HEK293 (cell line): Measurements from ENCODE around the gene CCT6B.

Source experiments
- GLI2 ChIP-seq: fragments of 450-650 bp; formaldehyde crosslinking; IDR thresholded peaks from 2 replicates; pipeline ENCODE4; 2017; ENCODE audit warnings: missing biosample characterization, missing genetic modification characterization, low read depth, borderline replicate concordance
- PRDM1 ChIP-seq: fragments of 450-650 bp; formaldehyde crosslinking; IDR thresholded peaks from 2 replicates; pipeline ENCODE4; 2016; ENCODE audit warnings: missing biosample characterization, missing genetic modification characterization
- TCF7L2 ChIP-seq: IDR thresholded peaks from 2 replicates; pipeline ENCODE4 v1.6.1; 2011; ENCODE audit warnings: low read depth, mild to moderate bottlenecking, inconsistent platforms, low read length, moderate library complexity, borderline replicate concordance
- YY1 ChIP-seq: fragments of 450-650 bp; formaldehyde crosslinking; IDR thresholded peaks from 2 replicates; pipeline ENCODE4 v1.5.1; 2018; ENCODE audit warnings: missing biosample characterization, missing genetic modification characterization
- ZFP41 ChIP-seq: fragments of 450-650 bp; formaldehyde crosslinking; IDR thresholded peaks from 2 replicates; pipeline ENCODE4 v1.5.1; 2016; ENCODE audit warnings: missing biosample characterization, missing genetic modification characterization, borderline replicate concordance
- ZNF112 ChIP-seq: fragments of 450-650 bp; formaldehyde crosslinking; IDR thresholded peaks from 2 replicates; pipeline ENCODE4 v1.5.0; 2017; ENCODE audit warnings: missing biosample characterization, missing genetic modification characterization
- ZNF174 ChIP-seq: fragments of 450-650 bp; formaldehyde crosslinking; IDR thresholded peaks from 2 replicates; pipeline ENCODE4 v1.5.0; 2017; ENCODE audit warnings: missing biosample characterization, mild to moderate bottlenecking, missing genetic modification characterization
- ZNF391 ChIP-seq: fragments of 450-650 bp; formaldehyde crosslinking; IDR thresholded peaks from 2 replicates; pipeline ENCODE4 v1.5.1; 2016; ENCODE audit warnings: low read depth, missing biosample characterization, missing genetic modification characterization, borderline replicate concordance
- ZNF510 ChIP-seq: fragments of 450-650 bp; formaldehyde crosslinking; IDR thresholded peaks from 2 replicates; pipeline ENCODE4 v1.5.1; 2018; ENCODE audit warnings: mild to moderate bottlenecking, missing genetic modification characterization, missing biosample characterization; ENCODE audit not compliant: insufficient replicate concordance
- TF ChIP-seq, protein P1 (sequence below): fragments of 450-650 bp; formaldehyde crosslinking; IDR thresholded peaks from 2 replicates; pipeline ENCODE4 v1.5.1; 2016; ENCODE audit warnings: missing biosample characterization, missing genetic modification characterization
- TF ChIP-seq, protein P2 (sequence below): fragments of 450-650 bp; formaldehyde crosslinking; IDR thresholded peaks from 2 replicates; pipeline ENCODE4 v1.5.1; 2016; ENCODE audit warnings: missing biosample characterization, missing genetic modification characterization
- TF ChIP-seq, protein P3 (sequence below): fragments of 450-650 bp; formaldehyde crosslinking; IDR thresholded peaks from 2 replicates; pipeline ENCODE4 v1.5.1; 2016; ENCODE audit warnings: missing biosample characterization, missing genetic modification characterization, low read depth
- TF ChIP-seq, protein P4 (sequence below): fragments of 450-650 bp; formaldehyde crosslinking; IDR thresholded peaks from 2 replicates; pipeline ENCODE4 v1.5.1; 2016; ENCODE audit warnings: missing biosample characterization, missing genetic modification characterization, borderline replicate concordance
- TF ChIP-seq, protein P5 (sequence below): fragments of 450-650 bp; formaldehyde crosslinking; IDR thresholded peaks from 2 replicates; pipeline ENCODE4 v1.5.1; 2016; ENCODE audit warnings: missing biosample characterization, missing genetic modification characterization

DNA sequence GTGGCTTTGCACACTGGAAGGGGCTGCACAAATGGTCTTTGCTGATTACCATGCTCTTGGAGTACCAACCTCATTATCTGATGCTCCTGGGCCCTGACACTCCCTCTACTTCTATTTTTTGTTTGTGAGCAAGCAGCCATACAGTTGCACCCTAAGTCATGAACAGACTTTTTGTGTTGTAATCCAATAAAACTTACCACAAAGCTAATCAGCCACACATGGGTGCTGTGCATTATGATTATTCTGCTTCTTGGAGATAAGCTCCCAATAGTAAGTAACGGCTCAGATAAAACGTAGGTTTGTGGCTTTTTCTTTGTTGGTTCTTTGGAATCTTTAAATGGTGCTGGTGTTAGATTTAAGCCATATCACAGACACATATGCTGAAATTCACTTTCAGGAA is 76.2 kb downstream of the CCT6B start:
- TF ChIP-seq, protein P1, sequence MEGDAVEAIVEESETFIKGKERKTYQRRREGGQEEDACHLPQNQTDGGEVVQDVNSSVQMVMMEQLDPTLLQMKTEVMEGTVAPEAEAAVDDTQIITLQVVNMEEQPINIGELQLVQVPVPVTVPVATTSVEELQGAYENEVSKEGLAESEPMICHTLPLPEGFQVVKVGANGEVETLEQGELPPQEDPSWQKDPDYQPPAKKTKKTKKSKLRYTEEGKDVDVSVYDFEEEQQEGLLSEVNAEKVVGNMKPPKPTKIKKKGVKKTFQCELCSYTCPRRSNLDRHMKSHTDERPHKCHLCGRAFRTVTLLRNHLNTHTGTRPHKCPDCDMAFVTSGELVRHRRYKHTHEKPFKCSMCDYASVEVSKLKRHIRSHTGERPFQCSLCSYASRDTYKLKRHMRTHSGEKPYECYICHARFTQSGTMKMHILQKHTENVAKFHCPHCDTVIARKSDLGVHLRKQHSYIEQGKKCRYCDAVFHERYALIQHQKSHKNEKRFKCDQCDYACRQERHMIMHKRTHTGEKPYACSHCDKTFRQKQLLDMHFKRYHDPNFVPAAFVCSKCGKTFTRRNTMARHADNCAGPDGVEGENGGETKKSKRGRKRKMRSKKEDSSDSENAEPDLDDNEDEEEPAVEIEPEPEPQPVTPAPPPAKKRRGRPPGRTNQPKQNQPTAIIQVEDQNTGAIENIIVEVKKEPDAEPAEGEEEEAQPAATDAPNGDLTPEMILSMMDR (tag by site-specific recombination) = no peak
- TF ChIP-seq YY1 (tag by site-specific recombination) = no peak
- no peak for TF ChIP-seq ZNF112 (tag by site-specific recombination)
- TF ChIP-seq, protein P2, sequence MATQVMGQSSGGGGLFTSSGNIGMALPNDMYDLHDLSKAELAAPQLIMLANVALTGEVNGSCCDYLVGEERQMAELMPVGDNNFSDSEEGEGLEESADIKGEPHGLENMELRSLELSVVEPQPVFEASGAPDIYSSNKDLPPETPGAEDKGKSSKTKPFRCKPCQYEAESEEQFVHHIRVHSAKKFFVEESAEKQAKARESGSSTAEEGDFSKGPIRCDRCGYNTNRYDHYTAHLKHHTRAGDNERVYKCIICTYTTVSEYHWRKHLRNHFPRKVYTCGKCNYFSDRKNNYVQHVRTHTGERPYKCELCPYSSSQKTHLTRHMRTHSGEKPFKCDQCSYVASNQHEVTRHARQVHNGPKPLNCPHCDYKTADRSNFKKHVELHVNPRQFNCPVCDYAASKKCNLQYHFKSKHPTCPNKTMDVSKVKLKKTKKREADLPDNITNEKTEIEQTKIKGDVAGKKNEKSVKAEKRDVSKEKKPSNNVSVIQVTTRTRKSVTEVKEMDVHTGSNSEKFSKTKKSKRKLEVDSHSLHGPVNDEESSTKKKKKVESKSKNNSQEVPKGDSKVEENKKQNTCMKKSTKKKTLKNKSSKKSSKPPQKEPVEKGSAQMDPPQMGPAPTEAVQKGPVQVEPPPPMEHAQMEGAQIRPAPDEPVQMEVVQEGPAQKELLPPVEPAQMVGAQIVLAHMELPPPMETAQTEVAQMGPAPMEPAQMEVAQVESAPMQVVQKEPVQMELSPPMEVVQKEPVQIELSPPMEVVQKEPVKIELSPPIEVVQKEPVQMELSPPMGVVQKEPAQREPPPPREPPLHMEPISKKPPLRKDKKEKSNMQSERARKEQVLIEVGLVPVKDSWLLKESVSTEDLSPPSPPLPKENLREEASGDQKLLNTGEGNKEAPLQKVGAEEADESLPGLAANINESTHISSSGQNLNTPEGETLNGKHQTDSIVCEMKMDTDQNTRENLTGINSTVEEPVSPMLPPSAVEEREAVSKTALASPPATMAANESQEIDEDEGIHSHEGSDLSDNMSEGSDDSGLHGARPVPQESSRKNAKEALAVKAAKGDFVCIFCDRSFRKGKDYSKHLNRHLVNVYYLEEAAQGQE (tag by site-specific recombination) = no peak
- TF ChIP-seq, protein P3, sequence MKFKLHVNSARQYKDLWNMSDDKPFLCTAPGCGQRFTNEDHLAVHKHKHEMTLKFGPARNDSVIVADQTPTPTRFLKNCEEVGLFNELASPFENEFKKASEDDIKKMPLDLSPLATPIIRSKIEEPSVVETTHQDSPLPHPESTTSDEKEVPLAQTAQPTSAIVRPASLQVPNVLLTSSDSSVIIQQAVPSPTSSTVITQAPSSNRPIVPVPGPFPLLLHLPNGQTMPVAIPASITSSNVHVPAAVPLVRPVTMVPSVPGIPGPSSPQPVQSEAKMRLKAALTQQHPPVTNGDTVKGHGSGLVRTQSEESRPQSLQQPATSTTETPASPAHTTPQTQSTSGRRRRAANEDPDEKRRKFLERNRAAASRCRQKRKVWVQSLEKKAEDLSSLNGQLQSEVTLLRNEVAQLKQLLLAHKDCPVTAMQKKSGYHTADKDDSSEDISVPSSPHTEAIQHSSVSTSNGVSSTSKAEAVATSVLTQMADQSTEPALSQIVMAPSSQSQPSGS = no peak
- TF ChIP-seq ZNF174 (tag by site-specific recombination) = no peak
- TF ChIP-seq ZNF510 = no peak
- TF ChIP-seq, protein P4, sequence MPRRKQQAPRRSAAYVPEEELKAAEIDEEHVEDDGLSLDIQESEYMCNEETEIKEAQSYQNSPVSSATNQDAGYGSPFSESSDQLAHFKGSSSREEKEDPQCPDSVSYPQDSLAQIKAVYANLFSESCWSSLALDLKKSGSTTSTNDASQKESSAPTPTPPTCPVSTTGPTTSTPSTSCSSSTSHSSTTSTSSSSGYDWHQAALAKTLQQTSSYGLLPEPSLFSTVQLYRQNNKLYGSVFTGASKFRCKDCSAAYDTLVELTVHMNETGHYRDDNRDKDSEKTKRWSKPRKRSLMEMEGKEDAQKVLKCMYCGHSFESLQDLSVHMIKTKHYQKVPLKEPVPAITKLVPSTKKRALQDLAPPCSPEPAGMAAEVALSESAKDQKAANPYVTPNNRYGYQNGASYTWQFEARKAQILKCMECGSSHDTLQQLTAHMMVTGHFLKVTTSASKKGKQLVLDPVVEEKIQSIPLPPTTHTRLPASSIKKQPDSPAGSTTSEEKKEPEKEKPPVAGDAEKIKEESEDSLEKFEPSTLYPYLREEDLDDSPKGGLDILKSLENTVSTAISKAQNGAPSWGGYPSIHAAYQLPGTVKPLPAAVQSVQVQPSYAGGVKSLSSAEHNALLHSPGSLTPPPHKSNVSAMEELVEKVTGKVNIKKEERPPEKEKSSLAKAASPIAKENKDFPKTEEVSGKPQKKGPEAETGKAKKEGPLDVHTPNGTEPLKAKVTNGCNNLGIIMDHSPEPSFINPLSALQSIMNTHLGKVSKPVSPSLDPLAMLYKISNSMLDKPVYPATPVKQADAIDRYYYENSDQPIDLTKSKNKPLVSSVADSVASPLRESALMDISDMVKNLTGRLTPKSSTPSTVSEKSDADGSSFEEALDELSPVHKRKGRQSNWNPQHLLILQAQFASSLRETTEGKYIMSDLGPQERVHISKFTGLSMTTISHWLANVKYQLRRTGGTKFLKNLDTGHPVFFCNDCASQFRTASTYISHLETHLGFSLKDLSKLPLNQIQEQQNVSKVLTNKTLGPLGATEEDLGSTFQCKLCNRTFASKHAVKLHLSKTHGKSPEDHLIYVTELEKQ (tag by site-specific recombination) = no peak
- TF ChIP-seq GLI2 (tag by site-specific recombination) = no peak
- no peak for TF ChIP-seq ZNF391 (tag by site-specific recombination)
- TF ChIP-seq TCF7L2 = no peak
- TF ChIP-seq, protein P5, sequence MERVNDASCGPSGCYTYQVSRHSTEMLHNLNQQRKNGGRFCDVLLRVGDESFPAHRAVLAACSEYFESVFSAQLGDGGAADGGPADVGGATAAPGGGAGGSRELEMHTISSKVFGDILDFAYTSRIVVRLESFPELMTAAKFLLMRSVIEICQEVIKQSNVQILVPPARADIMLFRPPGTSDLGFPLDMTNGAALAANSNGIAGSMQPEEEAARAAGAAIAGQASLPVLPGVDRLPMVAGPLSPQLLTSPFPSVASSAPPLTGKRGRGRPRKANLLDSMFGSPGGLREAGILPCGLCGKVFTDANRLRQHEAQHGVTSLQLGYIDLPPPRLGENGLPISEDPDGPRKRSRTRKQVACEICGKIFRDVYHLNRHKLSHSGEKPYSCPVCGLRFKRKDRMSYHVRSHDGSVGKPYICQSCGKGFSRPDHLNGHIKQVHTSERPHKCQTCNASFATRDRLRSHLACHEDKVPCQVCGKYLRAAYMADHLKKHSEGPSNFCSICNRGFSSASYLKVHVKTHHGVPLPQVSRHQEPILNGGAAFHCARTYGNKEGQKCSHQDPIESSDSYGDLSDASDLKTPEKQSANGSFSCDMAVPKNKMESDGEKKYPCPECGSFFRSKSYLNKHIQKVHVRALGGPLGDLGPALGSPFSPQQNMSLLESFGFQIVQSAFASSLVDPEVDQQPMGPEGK (tag by site-specific recombination) = no peak
- no peak for TF ChIP-seq PRDM1
- no peak for TF ChIP-seq ZFP41 (tag by site-specific recombination)
